GM20431 (cell line): Measurements from ENCODE around the gene NXN.

Source experiments
- in situ Hi-C: fragments of 300-500 bp; cut with MseI, MboI; formaldehyde crosslinking; loops from one replicate; pipeline ENCODE4 v1.15.0; 2020; ENCODE audit warnings: low sequenced_read_pairs; ENCODE audit not compliant: unreplicated experiment

NXN gene

GRCh38 chr17:979539-980405 is at the start of gene NXN:
Gene NXN (minus strand): TSS chr17:979776.
- in situ Hi-C loops, result loop anchor here (10.0 kb wide), 1 partner anchor 185 kb away; no protein-coding TSS in a partner anchor

DNA sequence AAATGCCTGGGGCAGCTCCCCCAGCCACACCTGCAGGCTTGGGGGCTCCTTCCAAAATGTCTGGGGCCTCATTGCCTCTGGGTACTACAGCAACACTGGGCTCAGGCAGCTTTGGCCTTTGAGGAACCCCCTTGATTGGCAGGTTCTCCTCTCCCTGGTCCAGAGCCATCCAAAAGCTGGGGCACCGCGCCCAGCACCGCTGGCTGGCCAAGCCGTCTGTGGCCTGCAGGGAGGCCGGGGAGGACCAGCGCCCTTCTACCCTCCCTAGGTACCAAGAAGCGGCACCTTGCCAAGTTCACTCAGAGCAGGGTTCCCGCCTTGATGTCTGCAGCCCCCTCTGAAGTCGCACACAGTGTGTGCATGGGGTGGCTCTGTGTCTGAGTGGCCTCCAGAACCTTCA is 47.5 kb upstream of the NXN start:
- in situ Hi-C loops, result no loop called here

GRCh38 chr17:1026599-1026975 is 47.0 kb upstream of the NXN start:
- in situ Hi-C loops, result no loop called here

- in situ Hi-C loops, result no loop called here
Observed at GRCh38 chr17:1025733-1026598, 46.4 kb upstream of the NXN start.

GRCh38 chr17:1024076-1024475 is 44.5 kb upstream of the NXN start:
- in situ Hi-C loops, result no loop called here

GRCh38 chr17:1022278-1023024 is 42.9 kb upstream of the NXN start:
- in situ Hi-C loops, result no loop called here

DNA sequence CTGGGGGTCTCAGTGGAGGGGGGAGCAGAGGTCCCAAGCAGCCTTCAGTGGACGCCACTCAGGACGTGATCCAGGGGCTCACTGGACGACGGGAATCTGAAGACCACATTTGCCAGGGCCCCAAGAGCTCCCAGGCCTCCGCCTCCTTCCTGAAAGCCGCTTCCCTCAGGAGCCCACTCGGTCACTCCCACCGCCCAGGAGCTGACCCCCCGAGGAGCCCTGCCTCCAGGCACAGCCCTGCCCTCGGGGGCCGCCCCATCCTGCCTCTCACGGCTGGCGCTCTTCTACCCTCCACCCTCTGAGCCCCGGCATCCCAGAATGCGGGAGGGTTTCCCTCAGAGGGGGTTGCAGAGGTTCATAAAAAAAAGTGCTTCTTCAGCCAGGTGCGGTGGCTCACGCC is 41.6 kb upstream of the NXN start:
- in situ Hi-C loops, result no loop called here

DNA sequence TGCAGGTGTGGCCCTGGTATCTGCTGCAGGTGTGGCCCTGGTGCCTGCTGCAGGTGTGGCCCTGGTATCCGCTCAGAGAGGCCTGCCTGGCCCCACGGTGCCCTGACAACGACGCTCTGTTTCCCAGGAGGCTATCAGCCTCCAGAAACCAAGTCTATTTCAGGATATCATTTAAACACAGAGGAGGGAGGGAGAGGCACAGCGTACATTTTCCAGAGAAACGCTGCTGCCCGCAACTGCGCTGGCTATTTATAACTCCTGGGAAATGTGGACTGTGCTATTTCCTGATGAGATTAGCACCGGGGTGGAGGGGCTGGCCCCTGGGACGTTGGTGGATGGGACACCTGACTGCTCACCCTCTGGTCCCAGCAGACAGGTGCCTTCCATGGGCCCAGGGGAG is 39.9 kb upstream of the NXN start:
- in situ Hi-C loops, result no loop called here

DNA sequence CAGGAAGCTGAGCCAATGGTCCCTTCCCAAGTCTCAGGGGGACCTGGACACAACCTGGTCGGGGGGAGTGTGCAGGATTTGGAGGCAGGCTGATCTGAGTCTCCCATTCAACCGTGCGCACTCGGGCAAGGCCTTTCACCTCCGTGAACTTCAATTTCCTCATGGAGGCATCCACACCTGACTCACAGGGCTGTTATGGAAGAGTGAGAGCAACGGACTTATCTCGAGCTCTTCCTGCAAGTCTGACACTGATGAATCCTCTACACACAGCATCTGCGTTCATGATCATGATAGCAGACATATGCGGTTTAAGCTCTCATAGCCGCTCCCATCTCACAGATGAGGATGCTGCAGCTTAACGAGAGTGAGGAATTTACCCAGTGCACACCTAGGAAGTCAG is 39.0 kb upstream of the NXN start:
- in situ Hi-C loops, result no loop called here

DNA sequence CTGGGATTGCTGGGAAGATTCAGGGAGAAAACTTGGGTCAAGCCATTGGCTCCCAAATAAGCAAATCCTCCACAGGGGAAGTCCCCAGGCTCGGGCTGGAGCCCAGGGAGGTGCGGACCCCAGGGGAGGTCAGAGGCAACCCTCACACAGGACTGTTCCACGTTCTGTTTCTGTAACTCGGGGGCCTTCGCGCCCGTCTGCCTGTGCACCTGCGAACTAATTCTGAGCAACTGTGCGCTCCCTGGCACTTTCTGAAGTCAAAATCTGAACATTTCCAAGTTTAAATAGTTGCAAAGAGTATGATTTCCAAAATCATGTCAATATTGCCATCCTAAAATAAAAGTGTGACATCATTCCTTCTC is 34.1 kb upstream of the NXN start:
- in situ Hi-C loops, result no loop called here

- in situ Hi-C loops, result no loop called here
Observed at GRCh38 chr17:1012823-1013728, 33.5 kb upstream of the NXN start.

DNA sequence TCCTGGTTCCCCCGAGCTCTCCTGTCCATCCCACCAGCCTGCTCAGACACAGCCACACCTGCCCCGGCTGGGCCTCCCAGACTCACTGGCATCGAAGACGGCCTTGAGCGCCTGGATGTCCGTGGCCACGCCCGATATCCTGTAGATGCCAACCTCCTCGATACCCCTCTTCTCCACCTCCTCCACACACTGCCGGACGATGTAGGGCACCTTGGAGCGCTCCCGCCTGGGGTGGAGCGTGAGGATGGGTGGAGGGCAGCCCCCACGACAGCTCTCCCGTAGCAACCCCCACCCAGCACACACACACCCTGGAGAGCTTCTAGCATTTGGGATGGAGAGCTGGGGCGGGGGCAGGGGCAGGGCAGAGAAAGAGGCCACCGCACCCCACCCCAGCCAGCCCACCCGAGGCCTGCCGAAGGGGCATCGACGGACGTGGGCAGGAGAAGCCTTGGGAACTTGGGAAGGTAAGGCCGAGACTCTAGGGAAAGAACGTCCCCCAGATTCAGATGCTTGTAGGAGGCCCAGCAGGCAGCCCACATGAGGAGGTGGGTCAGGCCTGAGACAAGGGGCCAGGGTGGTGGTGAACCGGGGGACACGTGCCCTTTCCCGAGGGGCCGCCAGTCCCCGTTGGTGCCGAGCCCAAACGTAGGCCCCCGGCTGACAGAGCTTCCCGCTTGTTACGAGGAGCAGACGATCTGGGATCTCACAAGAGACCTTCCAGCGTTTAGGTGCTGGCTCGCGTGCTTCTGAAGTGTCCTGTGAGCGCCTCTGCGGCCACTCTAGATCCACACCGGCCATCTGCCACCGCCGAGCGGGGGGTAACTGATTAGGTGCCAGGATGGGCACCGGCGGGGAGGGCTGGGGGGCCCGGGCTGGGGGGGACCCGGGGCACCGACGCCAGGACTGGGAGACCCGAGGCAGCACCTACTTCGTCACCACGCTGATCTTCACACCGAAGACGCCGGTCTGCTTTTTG is 32.5 kb upstream of the NXN start:
- in situ Hi-C loops, result no loop called here

DNA sequence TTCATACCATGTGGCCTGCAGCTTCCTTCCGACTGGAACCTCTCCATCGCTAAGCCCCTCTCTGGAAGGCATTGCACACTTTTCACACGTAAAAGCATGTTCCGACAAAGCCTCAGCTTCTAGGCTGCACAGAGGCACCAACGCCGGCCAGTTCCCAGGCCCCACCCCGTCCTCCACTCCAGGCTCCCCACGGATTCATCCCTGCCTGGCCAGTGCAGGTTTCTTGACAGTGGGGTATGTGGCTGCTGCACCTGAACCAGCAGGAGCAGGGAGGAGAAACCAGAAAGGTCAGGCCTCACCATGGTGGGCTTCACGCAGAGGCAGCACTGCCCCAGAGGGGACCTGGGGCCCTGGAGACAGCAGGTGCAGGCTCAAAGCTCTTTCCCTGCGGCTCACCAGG is 31.6 kb upstream of the NXN start:
- in situ Hi-C loops, result no loop called here

DNA sequence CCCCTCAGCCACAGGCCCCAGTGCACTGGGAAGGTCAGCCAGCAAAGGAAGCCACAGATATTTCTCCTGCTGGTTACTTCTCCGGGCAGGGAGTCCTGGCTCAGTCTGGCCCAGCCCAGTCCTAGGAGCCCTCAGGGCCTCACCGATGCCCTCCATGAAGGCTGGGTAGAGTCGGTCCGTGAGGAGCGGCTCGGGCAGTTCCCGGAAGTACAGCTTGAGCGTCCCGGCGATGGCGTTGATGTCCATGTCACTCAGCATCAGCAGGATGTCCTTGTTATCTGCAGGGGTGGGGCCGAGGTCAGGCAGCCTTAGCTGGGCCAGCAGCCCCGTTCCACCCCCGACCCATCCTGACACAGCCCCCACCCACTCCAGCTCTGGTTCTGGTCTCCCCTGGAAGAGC is 31.0 kb upstream of the NXN start:
- in situ Hi-C loops, result no loop called here

DNA sequence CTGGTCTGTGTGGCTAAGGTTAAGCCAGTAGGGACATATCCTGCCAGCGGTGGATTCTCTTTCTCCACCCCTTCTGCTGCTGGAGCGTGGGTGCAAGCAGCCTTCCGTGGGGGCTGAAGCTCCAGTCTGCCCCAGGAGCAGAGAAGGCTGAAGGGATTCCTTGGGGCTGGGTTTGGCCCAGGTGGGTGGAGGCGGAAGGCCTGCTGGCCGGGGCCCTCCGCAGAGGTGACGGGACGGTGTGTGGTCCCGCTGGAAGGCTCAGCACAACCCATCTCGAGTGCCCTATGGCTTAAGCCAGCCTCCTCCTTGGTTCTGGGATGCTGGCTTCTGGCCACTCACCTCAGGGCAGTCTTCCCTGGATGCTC is 30.5 kb upstream of the NXN start:
- in situ Hi-C loops, result no loop called here

DNA sequence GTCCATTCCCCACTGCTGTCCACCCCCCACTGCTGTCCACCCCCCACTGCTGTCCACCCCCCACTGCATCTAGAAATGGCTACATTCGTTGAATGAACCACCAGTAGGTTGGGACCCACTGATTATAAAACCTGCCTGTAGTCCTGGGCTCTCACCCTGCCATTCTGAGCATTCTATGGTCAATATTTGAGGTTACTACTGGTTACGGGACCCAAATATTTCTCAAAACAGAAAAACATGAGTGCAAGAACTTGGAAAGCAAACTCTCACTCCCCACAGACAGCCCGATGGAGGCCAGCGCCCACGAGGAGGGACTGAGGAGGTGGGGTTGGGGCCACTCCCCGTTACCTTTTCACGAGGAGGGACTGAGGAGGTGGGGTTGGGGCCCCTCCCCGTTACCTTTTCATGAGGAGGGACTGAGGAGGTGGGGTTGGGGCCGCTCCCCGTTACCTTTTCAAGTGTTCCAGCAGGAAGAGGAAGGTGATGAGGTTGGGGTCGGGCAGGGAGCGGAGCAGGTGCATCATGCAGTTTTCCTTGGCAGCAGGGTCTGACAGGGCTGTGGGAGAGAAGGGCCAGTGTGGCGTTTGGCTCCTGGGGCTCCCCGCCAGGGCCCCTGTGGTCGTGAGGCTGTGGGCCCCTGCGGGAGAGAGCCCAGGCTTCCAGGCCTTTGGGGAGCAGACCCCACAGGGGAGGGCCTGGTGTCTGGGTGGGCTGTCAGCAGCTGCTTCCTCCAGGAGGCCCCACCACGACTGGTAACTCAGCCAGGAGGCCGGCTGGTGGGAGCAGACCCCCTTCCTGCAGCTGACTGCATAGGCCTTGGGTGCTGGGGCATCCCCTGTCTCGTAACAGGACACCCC is 29.9 kb upstream of the NXN start:
- in situ Hi-C loops, result no loop called here

- in situ Hi-C loops, result no loop called here
Observed at GRCh38 chr17:1008008-1008761, 28.6 kb upstream of the NXN start.
